Esophagus squamous epithelium (tissue), 5 donors: Measurements from ENCODE around the gene NOTUM. TPM values are rescaled to one million over a fixed set of nuclear protein-coding genes. Genes with fewer than 3 reads are reported as not detected.

Experiments
- DNase-seq: peaks from one replicate; lab custom pipeline; 2025; lab: John Stamatoyannopoulos, UW
- H3K27ac ChIP-seq, 4 donors: fragments of 200-600 bp; sonication (generic); one replicate each; pipeline ENCODE4 v1.5.1; 2016 to 2019; ENCODE audit warnings: mild to moderate bottlenecking in 1 of 4
- H3K27me3 ChIP-seq, 4 donors: fragments of 200-600 bp; sonication (generic); 1 replicate in 3 of 4; 2 replicates in 1 of 4; pipeline versions ENCODE4 v1.5.1 to v1.6.0; 2017 to 2021; ENCODE audit warnings: antibody characterized with exemption in 1 of 4
- H3K36me3 ChIP-seq, 3 donors: fragments of 200-600 bp; sonication (generic); one replicate each; pipeline ENCODE4 v1.5.1; 2016 to 2019
- H3K4me1 ChIP-seq, 3 donors: fragments of 200-600 bp; sonication (generic); one replicate each; pipeline ENCODE4 v1.5.1; 2017 to 2019
- H3K4me3 ChIP-seq, 4 donors: fragments of 200-600 bp; sonication (generic); 1 replicate in 3 of 4; 2 replicates in 1 of 4; pipeline ENCODE4 v1.5.1; 2016 to 2019; ENCODE audit warnings: mild to moderate bottlenecking in 2 of 4, moderate library complexity in 1 of 4
- H3K9me3 ChIP-seq, 3 donors: fragments of 200-600 bp; sonication (generic); one replicate each; pipeline ENCODE4 v1.5.1; 2016 to 2019
- CTCF ChIP-seq, 6 experiments: fragments of 450-650 bp in 4 of 6; fragments of 200-600 bp in 2 of 6; sonication (generic) in 2 of 6; IDR thresholded peaks; one replicate each; pipeline ENCODE4 v1.5.1; 2016 to 2019; ENCODE audit warnings: antibody characterized with exemption in 6 of 6, mild to moderate bottlenecking in 4 of 6, moderate library complexity in 4 of 6
- POLR2A ChIP-seq, 4 donors: fragments of 450-650 bp; IDR thresholded peaks; one replicate each; pipeline ENCODE4 v1.6.1; 2017; ENCODE audit warnings: antibody characterized with exemption in 4 of 4, mild to moderate bottlenecking in 4 of 4, moderate library complexity in 3 of 4
- WGBS, 2 donors: methylation state at CpG; one replicate each; pipeline ENCODE4 v1.1.5; 2018; 5-methylcytosine and 5-hydroxymethylcytosine counted together
- intact Hi-C: fragments of 100-400 bp; cut with DNase I; formaldehyde crosslinking; loops from one replicate; pipeline ENCODE4 v1.15.0; 2022
- total RNA-seq, 4 donors: library from RNA; depleted of rRNA; stranded (reverse); fragments of >200 nt; gene quantifications; one replicate each; pipeline ENCODE4 v1.1.0, GENCODE V29; 2016
- donor health status: DM: yes; HTN: yes; CAD: no.

Gene NOTUM
- total RNA-seq, 4 donors from 2014 or later, result 0.11 to 0.94 (median 0.19) TPM; not detected in 1

- Histone ChIP-seq H3K27me3 (no peaks in the 10 kb centered on the region), H3K9me3 (no peaks in the 10 kb centered on the region), H3K4me1 (peaks cover 6 to 43% (median 22%) of the 10 kb centered on the region in 3 donors), H3K36me3 (peaks cover 0 to 31% (median 0%) of the 10 kb centered on the region in 3 donors), H3K4me3 (no peak overlapping the region), H3K27ac (no peak overlapping the region)
- TF ChIP-seq CTCF (IDR thresholded peaks at IDR 0.05) (no peak), POLR2A (IDR thresholded peaks at IDR 0.05) (no peak)
- WGBS, 2 donors, result 70% methylated on average over 6 of the region's 6 CpGs; no CpG with 5 or more reads in 1 of the 2 donors
- DNase-seq, result no peak
- intact Hi-C loops, result no loop called here
Observed at GRCh38 chr17:82007228-82007494, 46.2 kb upstream of the NOTUM start.

- no peak overlapping the region for H3K27ac ChIP-seq
- H3K4me1 ChIP-seq, result peaks cover 6 to 40% (median 22%) of the 10 kb centered on the region in 3 donors
- DNase-seq, result no peak
- H3K36me3 ChIP-seq, result peaks cover 0 to 26% (median 0%) of the 10 kb centered on the region in 3 donors
- no peaks in the 10 kb centered on the region for H3K27me3 ChIP-seq
- WGBS, 2 donors, result 34 to 44% methylated on average over 7 to 9 of the region's 24 CpGs
- no peaks in the 10 kb centered on the region for H3K9me3 ChIP-seq
- intact Hi-C loops, result no loop called here
- no peak overlapping the region for H3K4me3 ChIP-seq
- TF ChIP-seq CTCF (IDR thresholded peaks at IDR 0.05) (no peak), POLR2A (IDR thresholded peaks at IDR 0.05) (no peak)
Observed at GRCh38 chr17:82006468-82007227, 45.7 kb upstream of the NOTUM start.

- H3K9me3 ChIP-seq, result no peaks in the 10 kb centered on the region
Observed at GRCh38 chr17:82005701-82006348, 44.8 kb upstream of the NOTUM start.

GRCh38 chr17:82004517-82005455 lies 43.8 kb upstream of the NOTUM start:
- Histone ChIP-seq H3K9me3 (no peaks in the 10 kb centered on the region), H3K36me3 (peaks cover 0 to 10% (median 0%) of the 10 kb centered on the region in 3 donors), H3K27ac (peak overlapping the region in 2 of 4 donors; percentile 58 to 63), H3K27me3 (no peaks in the 10 kb centered on the region), H3K4me3 (no peak overlapping the region), H3K4me1 (peaks cover 6 to 53% (median 22%) of the 10 kb centered on the region in 3 donors)
- no peak for DNase-seq
- intact Hi-C loops, result no loop called here
- TF ChIP-seq POLR2A (IDR thresholded peaks at IDR 0.05) (no peak), CTCF (IDR thresholded peaks at IDR 0.05) (no peak)
- WGBS, 2 donors, result 93% methylated on average over 3 of the region's 41 CpGs; no CpG with 5 or more reads in 1 of the 2 donors

More at GRCh38 chr17:82005701-82006348, 44.8 kb upstream of the NOTUM start:
- DNase-seq, result no peak
- Histone ChIP-seq H3K4me3 (no peak overlapping the region), H3K27me3 (no peaks in the 10 kb centered on the region), H3K4me1 (peaks cover 6 to 44% (median 22%) of the 10 kb centered on the region in 3 donors), H3K27ac (no peak overlapping the region), H3K36me3 (peaks cover 0 to 17% (median 0%) of the 10 kb centered on the region in 3 donors)
- TF ChIP-seq CTCF (IDR thresholded peaks at IDR 0.05), result no peak
- TF ChIP-seq POLR2A (IDR thresholded peaks at IDR 0.05), result no peak
- intact Hi-C loops, result no loop called here
- 76% methylated on average over 11 of the region's 30 CpGs; no CpG with 5 or more reads in 1 of the 2 donors for WGBS, 2 donors
